ENCODE results near the gene NRXN3.
A peak's percentile ranks its signal among the peaks of the same experiment; 100 is the strongest.

NRXN3 gene

DNA sequence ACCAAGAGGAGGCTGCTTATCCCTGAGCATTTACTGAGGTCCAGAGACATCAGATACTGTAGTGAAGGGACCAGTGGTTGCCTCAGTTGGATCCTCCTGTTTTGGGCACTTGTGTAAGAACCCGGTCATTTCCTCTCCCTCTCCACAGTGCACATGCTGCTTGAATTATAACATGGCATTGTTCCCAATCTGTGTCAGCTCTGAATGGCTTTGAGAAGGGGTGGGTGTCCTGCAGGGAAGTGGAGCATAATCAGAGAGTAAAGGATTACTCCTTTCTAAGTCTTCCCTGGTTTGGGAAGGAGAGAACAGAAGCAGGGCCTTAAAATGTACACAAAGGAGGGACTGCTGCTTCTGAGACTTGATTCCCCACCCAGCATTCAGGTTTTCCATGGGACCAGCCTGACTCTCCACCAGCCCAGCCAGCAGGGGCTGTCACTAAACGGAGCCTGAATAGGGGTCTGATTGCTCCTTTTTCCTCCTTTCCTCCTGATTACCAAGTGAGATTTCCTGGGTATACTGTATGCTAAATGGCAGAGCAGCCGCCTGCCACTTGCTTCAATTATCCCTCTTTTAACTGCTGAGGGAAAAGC is 78.4 kb downstream of the NRXN3 start:
- DNase-seq, result peak; percentile 59

DNA sequence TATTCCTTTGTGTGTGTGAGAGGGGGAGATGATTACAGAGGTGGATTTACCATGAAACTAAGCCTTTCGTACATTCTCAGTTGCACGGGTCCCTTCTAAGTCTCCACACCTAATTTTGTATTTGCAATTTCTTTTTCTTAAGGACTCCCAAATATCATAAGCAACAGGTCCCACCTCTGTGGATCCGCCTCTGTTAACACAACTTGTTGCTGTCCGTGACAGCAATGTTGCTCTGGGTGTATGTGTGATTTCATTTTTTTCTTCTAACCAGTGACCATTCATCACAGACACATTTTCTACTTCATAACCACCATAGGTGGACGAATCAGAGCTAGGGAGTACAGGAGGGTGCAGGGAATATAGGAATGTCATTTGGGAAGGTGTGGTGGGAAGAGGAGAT is 81.1 kb downstream of the NRXN3 start:
- DNase-seq, result no peak

DNA sequence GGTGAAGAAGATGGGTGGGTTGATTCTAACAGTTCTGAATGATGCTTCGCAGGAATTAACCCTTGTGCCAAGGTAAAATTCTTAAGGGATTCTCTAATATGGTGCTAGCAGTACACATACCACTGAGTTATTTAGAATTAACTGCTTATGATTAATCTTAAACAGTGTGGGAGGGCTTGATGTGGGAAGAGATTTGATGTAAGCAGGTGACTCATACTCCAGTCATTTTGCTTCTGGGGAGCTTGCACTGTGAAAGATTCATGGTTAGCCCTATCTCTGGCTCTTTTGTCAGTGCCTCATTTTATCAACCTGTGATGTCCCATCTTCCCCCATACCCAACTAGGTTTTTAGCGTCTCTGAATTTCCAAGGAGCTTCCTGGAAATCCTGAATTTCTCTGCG is 83.8 kb downstream of the NRXN3 start:
- DNase-seq, result no peak

DNA sequence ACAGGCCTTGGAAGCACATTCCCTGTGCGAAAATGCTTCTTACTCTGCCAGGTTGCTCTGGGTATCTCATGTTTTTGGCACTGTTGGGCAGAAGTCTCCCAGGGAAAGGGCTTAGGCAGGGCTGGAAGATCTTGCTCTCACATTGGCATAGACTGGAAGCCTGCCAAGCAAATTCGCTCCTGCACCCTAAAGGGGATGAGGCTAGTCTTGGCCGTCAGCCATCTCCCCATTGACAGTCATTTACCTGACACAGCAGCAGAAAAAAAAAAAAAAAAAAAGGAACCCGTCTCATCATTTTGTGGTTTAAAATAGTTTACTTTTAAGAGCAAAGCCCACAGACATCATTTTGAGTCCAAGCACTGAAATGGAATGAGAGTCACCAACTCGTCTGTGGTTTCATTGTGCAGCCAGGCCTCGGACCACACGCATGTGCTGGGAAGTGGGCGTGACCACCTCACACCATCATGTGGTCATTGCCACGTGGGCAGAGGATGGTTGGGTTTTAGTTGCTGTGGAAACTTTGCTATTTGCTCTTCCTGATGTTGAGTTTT is 84.8 kb downstream of the NRXN3 start:
- DNase-seq, result peak; percentile 99

DNA sequence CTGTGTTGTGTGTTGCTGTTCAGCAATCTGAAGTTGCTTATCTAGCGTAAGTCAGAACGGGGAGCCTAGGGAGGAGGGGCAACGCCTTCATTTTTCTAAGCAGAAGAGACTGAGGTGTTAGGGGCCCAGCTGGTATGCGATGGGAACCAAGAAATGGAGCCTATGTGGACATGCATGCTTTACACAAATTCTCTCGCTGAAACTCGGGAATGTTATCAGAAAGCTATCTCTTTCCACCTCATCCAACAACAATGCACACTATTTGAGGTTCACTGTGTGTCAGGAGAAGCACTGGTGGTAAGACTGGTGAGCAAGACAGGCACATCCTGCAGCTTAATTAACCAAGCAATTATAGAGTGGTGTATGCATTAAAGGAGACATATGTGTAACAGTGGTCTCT is 89.7 kb downstream of the NRXN3 start:
- no peak for DNase-seq

DNA sequence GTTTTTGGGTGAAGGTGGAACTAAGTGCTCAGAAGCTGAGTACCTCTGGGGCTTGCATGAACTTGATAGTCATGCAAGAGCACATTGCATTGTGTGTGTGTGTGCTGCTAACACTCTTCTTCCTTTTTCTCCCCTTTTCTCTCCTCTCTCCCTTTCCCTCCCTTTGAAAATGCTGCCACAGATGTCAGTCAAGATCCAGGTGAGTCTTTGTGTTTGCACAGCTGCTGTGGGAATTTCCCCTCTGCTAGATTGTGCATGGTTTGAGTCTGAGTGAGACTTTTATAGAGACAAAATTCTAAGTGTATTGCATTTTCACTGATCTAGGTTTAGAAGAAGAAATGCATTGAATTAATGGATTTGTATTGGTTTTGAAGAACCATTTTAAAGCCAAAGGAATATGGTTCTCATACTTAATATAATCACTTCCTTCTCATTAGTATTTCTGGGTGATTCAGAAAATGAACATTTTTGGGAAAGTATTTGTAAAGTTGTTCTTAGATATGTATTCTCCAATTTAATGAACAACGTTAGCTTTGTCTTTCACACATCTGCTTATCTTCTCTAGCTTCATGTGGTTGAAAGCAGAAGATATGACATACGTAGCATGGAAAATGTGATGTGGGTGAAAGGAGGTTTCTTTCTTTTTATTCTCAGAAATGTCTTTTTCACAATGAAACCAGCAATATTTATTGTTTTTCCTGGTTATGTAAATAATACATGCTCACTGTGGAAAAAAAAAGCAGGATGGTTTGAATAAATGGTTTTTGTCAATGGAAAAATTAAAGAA is 108.5 kb downstream of the NRXN3 start:
- DNase-seq, result peak; percentile 80

DNA sequence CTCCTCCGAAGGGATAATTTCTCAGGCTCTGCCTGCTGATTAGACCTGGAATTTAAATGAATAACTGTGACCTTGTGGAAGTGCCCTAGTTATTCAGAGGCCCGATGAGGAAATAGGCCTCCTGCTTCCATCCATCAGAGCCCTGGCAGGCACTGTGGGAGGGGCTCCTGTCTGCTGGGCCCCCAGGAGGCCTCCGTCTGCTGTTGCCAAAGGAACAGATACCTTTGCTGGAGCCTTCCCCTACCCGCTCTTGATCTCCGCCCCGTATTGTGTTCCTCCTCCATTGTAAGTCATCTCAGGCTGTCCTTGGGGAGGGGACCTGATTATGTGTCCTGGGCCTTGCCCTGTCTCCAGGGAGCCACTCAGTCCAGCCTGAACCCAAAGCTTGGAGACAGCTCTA is 112.3 kb downstream of the NRXN3 start:
- DNase-seq, result no peak

DNA sequence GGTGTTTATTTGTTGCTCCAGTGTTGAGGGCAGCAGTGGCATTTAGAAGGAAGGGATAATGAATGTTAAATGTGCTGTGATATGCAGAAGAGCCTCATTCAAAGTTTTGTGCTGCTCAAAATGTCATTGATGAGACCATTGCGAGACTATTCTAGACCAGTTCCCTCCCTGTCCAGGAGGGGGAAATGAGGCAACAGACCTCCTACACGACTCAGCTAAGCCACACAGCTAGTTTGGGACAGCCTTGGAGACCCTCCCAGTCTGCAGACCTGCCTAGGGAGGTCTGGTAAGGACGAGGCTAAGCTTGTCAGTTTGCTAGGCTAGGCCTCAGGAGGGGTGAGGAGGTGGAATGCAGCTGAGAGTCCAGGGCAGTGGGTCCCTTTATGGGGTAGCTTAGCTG is 116.0 kb downstream of the NRXN3 start:
- no peak for DNase-seq

DNA sequence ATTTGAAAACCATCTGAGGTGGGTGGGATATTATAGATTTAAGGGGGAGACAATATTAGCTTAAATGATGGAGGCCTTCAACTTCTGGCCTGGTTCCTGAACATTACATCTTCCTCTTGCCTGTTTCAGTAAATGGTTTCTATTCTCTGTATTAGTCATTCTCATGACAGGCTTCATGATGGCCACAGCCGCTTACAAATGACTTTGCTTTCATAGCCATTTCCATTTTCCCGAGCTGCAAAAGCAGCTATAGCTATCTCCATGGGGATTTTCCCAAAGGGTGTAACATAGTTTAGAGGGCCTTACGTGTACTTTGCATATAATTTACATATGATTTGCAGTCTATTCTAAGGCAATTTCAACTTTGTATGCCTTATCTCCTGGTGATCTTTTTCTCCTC is 121.8 kb downstream of the NRXN3 start:
- DNase-seq, result no peak

DNA sequence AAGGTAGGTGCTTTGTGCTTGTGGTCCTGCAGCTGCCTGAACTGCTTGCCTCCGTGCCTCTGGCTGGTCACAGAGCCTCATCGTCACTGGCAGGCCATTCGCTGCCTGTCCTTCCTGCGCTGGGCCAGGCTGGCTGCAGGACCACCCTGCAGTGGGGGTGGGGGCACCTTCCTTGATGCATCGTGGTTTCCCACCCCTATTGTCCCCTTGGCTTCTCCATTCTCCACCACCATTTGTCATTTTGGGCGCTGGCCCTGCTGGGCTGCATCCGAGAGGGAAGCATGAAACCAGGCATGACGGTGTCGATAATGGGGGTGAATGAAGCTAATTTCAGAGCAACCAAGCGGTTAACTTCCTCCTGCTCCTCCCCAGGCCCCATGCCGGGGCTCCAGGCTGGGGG is 127.7 kb downstream of the NRXN3 start:
- no peak for DNase-seq

DNA sequence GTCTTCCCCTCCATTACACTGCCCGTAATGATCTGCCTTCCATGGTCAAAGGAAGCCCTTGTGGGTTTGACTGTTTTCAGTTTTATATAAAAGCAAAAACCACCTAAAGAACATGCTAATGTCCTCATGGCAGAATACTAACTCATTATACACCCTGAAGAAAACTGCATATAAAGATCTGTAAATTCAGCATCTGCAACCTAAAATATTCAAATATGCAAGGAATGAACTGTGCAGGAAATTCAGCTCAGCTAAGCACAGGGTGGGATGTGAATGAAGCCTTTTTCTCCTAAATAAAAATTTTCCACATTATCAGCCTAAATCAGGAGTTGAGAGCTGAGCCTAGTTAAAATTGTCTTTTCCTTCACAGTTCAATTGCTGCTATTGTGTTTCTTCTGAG is 128.1 kb downstream of the NRXN3 start:
- DNase-seq, result no peak

DNA sequence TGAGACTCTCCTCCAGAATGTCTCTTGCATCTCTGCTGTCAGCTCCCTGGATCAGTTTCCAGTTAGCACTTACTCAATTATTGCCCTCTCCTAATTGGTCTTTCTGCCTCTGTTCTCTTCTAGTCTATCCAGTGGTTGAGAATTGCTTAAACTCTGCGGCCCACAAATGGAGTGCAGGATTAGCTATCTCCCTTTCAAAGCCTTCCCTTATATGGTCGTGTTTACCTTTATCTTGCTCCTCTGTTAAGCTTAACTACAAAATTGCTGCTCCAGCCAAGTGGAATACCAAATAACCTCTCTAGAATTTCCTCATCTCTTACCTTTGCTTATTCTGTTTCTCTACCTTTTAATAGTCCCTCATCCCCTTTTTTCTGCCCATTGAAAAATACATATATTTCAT is 132.7 kb downstream of the NRXN3 start:
- DNase-seq, result peak; percentile 33

DNA sequence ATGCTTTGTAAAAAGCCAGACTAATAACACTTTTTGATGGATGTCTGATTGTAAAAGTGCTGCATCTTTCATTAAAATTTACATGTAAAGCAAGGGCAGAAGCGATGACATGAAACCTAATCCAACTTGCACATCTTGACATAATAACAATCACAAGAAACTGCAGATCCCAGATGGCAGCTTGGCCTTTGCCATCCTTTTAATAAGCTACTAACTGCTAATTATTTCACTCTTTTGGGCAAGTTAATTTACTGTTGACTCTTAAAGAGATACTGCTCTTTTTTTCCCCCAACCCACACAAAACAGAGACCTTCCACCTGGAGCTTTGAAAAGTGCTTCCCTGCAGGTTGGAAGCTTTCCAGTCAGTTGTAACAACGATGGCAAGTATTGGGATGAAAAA is 137.5 kb downstream of the NRXN3 start:
- no peak for DNase-seq

DNA sequence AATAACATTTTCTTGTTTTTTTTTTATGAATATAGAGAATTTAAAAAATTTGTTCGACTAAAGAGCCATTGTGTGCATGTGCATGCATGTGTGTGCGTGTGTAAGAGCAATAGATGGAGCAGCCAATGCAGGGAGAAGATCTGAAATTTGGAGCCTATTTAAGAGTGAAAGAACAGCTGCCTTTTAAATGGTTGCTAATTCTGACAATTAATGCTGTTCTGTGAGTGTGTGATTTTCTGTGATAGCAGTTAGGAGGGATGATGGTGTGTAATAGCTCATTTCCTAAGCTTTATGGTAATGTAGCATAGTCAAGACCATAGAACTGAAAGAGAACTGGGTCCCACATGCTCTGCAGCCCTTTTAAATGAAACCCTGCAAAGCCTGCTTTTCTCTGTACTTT is 137.9 kb downstream of the NRXN3 start:
- DNase-seq, result peak; percentile 40

DNA sequence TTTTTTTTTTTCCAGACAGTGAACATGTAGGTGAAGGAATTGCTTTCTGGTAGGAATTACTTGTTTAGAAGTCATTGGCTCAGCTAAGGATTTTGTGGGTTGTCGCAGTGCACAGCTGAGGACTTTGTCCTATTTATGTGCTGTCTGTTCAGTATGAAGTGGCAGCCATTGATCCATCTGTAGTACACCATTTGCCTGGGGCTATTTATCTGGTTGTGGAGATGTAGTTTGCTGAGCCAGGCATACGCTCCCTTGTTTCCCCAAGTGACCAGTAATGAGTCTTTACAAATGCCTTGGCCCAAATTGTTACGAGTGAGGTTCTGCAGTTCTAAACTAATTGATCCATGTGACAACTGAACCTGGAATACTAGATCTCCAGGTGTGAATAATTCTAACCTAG is 140.1 kb downstream of the NRXN3 start:
- peak; percentile 65 for DNase-seq

DNA sequence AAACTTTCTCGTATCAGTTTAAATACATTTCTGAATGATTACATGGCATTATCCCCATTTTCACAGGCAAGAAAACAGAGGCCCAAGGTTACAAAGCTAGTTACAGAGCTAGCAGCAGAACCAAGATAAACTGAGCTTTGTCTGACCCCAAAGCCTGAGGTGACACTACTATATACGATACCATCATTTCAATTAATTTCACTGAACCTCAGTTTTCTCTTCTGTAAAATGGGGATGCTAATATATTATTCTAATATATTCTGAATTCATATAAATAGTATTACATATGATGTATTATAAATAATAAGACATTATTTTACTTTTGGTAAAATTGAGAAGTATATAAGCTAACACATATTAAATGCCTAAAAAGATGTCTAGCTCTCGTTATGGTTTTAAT is 143.3 kb downstream of the NRXN3 start:
- DNase-seq, result no peak

DNA sequence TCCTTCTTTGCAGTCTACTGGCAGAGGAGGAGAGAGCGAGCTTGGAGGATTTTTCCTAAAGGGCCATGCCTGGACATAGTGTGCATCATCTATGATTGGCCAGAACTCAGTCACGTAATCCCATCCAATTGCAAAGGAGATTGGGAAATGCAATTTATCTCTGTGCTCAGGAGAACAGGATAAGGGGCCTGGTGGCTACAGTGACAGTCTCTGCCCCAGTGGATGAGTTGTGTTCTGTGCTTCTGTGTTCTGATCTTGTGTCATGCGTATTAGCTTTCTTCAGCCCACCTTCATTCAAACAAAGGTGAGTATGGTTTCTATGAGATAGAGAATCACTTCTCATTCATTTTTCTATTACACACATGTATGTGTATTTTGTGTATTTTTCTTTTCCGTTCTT is 144.3 kb downstream of the NRXN3 start:
- DNase-seq, result no peak

DNA sequence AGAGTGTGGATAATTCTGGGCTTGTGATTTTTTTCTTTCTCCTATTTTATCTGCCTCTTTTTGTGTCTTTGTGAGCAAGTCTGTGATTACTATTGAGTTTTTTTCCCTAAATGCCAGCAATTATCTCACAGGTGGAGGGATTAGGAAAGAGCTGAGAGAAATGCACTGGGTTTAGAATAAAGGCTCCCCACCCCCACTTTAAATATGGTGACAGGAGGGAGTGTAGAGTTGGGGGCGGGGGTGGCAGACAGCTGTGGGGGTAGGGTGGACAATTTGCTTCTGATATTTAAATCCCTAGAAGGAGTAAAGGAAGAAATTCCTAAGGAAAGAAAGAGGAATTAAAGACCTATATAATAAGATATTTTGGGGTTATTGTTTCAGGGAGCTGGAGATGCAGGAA is 145.9 kb downstream of the NRXN3 start:
- DNase-seq, result no peak

DNA sequence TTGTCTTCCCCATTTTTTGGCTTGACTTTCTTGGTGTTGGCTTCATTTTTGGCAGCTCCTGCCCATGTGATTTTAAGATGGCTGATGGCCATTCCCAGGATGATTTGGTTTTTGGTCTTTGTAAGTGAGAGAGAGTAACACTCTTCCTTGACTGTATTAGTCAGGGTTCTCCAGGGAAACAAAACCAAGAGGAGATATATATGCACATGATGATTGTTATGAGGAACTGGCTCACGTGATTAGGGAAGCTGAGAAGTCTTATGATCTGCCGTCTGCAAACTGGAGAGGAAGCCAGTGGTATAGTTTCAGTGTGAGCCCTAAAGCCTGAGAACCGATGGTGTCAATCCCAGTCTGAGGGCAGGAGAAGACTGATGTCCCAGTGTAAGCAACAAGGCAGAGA is 146.6 kb downstream of the NRXN3 start:
- no peak for DNase-seq

DNA sequence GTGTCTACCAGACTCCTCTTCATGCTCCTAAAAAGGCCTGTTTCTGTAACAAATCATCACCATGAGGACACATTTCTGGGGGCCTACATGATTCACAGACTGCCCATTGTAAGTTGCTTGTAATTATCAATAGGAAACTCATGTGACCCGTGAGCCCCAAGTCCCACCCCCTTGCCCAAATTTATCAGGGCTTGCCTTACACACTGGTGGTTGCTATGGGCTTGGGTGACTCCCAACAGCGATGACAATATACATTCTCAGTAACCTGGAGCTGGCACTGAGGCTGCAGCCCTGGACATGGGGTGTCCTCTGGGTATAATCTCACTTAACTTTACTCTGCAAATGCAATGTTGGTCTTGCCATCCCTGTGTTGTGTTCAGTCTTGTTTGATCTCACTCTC is 149.2 kb downstream of the NRXN3 start:
- no peak for DNase-seq

DNA sequence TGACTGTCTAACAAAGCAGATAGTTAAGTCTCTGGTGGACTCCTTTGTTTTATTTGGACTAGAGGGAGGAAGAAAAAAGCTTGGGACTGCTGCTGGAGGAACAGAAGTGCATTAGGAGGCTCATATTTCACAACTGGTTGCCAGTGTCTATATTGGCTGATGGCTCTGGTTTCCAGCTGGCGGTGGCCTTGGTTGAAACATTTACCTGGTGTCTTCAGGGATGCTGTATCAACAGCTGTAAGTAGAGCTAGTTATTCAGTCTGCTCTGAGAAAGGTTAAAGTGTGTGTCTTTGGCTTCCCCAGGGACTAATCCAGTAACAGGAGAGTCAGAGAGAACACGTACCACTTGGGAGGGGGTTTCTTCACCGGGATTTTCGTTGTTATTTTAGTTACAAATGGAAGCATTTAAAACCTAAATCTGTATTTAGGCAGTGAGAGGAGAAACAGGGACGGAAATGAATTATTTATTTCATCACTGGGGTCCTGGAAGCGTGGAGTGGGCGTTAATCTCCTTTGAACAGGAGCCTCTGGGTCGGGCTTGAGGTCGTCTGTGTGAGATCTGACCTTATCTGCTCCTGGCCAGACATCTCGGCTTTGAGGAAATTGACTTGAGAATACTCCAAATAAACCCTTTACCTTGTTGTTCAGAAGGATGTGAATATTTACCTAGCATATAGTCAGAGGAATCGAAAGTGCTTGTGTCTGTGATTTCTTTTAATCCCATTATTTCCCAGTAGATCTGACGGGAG is 149.9 kb downstream of the NRXN3 start:
- DNase-seq, result peak; percentile 97

DNA sequence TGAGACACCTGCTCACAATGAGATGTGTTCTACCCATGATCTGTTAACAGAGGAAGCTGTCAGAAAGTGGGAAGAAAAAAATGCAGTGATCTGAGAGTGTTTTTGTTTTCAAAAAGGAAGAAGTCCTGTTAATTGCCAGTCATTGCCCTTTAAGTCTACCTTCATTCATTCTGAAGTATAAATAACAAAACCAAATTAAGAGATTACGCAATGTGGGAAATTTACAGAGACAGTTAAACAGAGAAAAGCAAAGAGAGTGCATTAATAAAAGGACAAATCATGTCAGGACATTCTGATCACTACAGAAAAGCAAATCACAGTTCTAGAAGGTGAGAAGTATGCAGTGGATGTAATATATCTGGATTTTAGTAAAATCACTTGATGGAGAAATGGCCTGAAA is 154.2 kb downstream of the NRXN3 start:
- no peak for DNase-seq

DNA sequence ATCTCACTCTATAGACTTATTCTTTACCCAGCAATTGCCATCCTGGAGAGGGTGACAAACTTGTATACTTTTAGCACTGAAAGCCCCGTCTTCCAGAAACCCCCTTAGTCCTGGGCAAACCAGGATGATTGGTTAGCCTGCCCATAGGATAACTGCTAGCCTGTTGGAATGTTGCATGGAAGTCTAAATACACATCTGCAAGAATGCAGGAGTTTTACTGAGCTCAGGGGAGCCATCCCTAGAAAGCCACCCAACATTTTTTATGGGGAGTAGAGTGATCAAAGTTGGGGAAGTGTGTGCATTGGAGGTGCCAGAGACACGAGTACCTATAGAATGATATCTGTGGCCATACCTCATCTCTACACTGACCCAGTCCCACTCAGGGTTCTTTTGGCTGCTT is 155.7 kb downstream of the NRXN3 start:
- no peak for DNase-seq
